GM18867 (cell line): ENCODE data around the gene CFAP97D2.
"Not testable (repeated sequence)": the region's sequence is repeated elsewhere in the genome, so short reads cannot be mapped to it uniquely, and the experiment has no call there.

Experiments used
- ATAC-seq: cut with Tn5 transposase; IDR thresholded peaks from one replicate; pipeline ENCODE4 v1.9.1; 2021; ENCODE audit warnings: mild to moderate bottlenecking, moderate library complexity; ENCODE audit not compliant: unreplicated experiment

CFAP97D2 gene

GRCh38 chr13:114264313-114264712, 85.3 kb downstream of the CFAP97D2 start:
- ATAC-seq = not testable (repeated sequence)

DNA sequence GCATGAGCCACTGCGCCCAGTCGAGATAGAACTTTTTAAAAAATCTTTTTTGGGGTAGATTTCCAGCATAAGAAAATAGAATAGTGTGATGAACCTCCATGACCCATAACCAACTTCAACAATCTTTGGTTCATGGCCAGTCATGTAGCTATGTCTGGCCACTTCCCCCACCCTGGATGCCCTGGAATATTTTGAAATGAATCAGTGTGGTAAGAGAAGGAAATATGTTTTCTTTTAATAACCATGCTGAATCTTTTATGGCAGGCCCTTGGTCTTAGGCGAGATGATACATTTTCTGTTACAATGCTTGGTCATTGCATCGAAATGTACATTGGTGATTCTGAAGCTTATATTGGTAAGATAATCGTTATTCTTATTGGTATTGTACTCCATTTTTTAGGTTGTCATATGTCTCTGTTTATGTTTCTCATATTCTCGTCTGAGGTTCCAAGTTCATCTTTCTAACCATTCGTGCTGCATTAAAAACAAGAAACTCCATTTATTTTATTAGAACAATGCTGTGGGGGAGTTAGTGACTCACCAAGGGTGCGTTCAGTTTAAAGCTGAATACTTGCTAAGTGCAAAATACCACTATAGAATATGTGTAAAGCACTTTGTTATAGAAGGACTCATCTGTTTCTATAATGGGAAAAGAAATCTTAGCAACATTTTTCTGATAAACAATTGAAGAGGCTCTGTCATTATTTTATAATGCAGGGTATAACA, 86.0 kb downstream of the CFAP97D2 start:
- ATAC-seq = no peak

DNA sequence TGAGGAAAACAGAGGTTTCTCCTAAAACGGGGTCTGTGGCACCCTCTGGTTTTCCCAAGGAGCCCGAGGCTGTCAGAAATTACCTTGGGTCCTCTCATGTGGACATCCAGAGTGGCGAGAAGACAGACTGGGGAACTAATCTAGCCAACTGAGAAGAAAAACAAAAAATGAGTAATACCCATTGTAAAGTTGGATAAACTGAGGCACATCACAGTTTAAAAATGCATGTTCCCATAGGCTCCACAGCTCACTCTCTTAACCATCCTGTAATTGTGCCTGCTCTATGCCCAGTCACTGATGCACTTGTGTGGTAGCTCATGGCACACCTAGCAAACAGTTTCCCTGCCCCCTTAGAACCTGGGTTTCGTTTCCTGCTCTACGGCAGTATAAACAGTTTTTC, 87.2 kb downstream of the CFAP97D2 start:
- no peak for ATAC-seq

GRCh38 chr13:114268344-114269280, 89.6 kb downstream of the CFAP97D2 start:
- ATAC-seq = no peak

DNA sequence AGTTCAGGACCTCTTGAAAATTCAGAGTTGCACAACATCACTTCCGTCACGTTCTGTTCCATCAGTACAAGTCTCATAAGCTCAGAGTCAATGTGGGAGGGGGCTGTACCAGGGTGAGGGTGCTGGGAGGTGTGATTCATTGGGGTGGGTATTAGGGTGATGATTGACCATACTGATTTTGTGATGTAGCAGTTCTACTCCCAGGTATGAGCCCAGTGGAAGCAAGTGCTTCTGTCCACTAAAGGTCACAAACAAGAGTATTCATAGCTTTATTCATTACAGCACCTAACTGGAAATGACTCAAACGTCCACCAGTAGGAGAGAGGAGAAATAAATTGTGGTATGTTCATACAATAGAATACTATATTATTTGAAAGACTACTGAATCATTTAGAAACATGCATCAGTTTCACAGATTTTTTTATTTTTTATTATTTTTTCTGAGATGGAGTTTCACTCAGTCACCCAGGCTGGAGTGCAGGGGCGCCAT, 90.3 kb downstream of the CFAP97D2 start:
- no peak for ATAC-seq
